HCT116 (cell line): Measurements from ENCODE around the gene CPSF7. TPM values are rescaled to one million over a fixed set of nuclear protein-coding genes. Genes with fewer than 3 reads are reported as not detected.

Experiments used
- ATAC-seq: fragments of 200-7000 bp; cut with Tn5 transposase; 2 replicates; pipeline ENCODE4 v1.9.1; 2020; ENCODE audit warnings: mild to moderate bottlenecking, moderate library complexity
- BruUV-seq: library from RNA; stranded (reverse); fragments of 400-500 nt; replicated peaks from 2 replicates; lab custom pipeline; 2021; lab: Mats Ljungman, UMichigan
- CTCF ChIA-PET: fragments of 300-600 bp; sonication (Branson Sonifier 250); formaldehyde crosslinking; loops from one replicate; lab custom pipeline; 2021; ENCODE audit warnings: antibody characterized with exemption; lab: Charles Lee
- POLR2A ChIA-PET: fragments of 300-600, 350-600 bp; sonication (Branson Sonifier 250); formaldehyde crosslinking; loops from one replicate; lab custom pipeline; 2021; ENCODE audit warnings: antibody characterized with exemption; lab: Charles Lee
- RAD21 ChIA-PET, 2 experiments: fragments of 300-600 bp; sonication (Branson Sonifier 250); formaldehyde crosslinking; loops; one replicate each; lab custom pipeline; 2023; ENCODE audit warnings: low total read pairs in 2 of 2; ENCODE audit not compliant: uncharacterized antibody in 2 of 2, unreplicated experiment in 2 of 2, low non-redundant PET in 1 of 2; lab: Charles Lee
- DNase-seq: peaks from one replicate; pipeline ENCODE4 v3.0.0-alpha.2; 2010; ENCODE audit warnings: low read depth, low spot score
- H2AFZ ChIP-seq: fragments of 200-600 bp; shearing (Covaris generic), sonication (generic); 2 replicates; pipeline ENCODE4 v1.6.1; 2017; ENCODE audit warnings: low read depth, mixed run types, mixed read lengths, antibody characterized with exemption, low read length; ENCODE audit not compliant: poor library complexity, severe bottlenecking
- H3K27ac ChIP-seq: 2 replicates; pipeline ENCODE4 v1.5.1; 2012; ENCODE audit warnings: low read depth, low read length
- H3K27me3 ChIP-seq: fragments of 200-600 bp; sonication (generic); 2 replicates; pipeline ENCODE4 v1.6.1; 2016; ENCODE audit warnings: mixed run types, low read length, mixed read lengths; ENCODE audit not compliant: insufficient read depth
- H3K36me3 ChIP-seq, 2 experiments: fragments of 200-500 bp in 1 of 2; fragments of 200-600 bp in 1 of 2; sonication (Bioruptor generic) in 1 of 2; sonication (generic) in 1 of 2; 2 replicates each; pipeline versions ENCODE4 v1.5.1 to v1.6.1; 2014 to 2016; ENCODE audit warnings: low read length in 2 of 2, inconsistent platforms in 1 of 2, mixed read lengths in 1 of 2, mixed run types in 1 of 2; ENCODE audit not compliant: insufficient read depth in 2 of 2, control insufficient read depth in 1 of 2
- H3K4me1 ChIP-seq, 2 experiments: fragments of 200-600 bp in 1 of 2; sonication (generic) in 1 of 2; 2 replicates each; pipeline versions ENCODE4 v1.5.1 to v1.6.1; 2012 to 2017; ENCODE audit warnings: low read length in 2 of 2, inconsistent platforms in 1 of 2, mild to moderate bottlenecking in 1 of 2, mixed read lengths in 1 of 2, mixed run types in 1 of 2, moderate library complexity in 1 of 2; ENCODE audit not compliant: insufficient read depth in 2 of 2, control insufficient read depth in 1 of 2
- H3K4me2 ChIP-seq: fragments of 200-600 bp; sonication (generic); 2 replicates; pipeline ENCODE4 v1.6.1; 2017; ENCODE audit warnings: mixed run types, low read length, mixed read lengths
- H3K4me3 ChIP-seq, 2 experiments: fragments of 200-600 bp in 1 of 2; sonication (generic) in 1 of 2; replicated peaks in 1 of 2; 2 replicates each; pipeline ENCODE4 v1.5.1; 2011 to 2016; ENCODE audit warnings: low read length in 2 of 2, control low read depth in 1 of 2, low read depth in 1 of 2, mild to moderate bottlenecking in 1 of 2, mixed read lengths in 1 of 2, mixed run types in 1 of 2
- H3K79me2 ChIP-seq: fragments of 200-600 bp; sonication (generic); 2 replicates; pipeline ENCODE4 v1.6.1; 2017; ENCODE audit warnings: mild to moderate bottlenecking, mixed run types, low read length, moderate library complexity, mixed read lengths; ENCODE audit not compliant: insufficient read depth
- H3K9ac ChIP-seq: fragments of 200-600 bp; sonication (generic); 2 replicates; pipeline ENCODE4 v1.6.1; 2016; ENCODE audit warnings: low read length, mixed read lengths
- H3K9me2 ChIP-seq: fragments of 200-600 bp; sonication (generic), shearing (Covaris generic); 2 replicates; pipeline ENCODE4 v1.6.1; 2017; ENCODE audit warnings: mixed run types, mild to moderate bottlenecking, moderate library complexity; ENCODE audit not compliant: insufficient read depth
- H3K9me3 ChIP-seq, 2 experiments: fragments of 200-500 bp in 1 of 2; fragments of 200-600 bp in 1 of 2; sonication (Bioruptor generic) in 1 of 2; sonication (generic) in 1 of 2; 2 replicates each; pipeline ENCODE4 v1.6.1; 2014 to 2017; ENCODE audit warnings: low read length in 2 of 2, mixed read lengths in 2 of 2, inconsistent platforms in 1 of 2, low read depth in 1 of 2, mild to moderate bottlenecking in 1 of 2, mixed run types in 1 of 2, moderate library complexity in 1 of 2; ENCODE audit not compliant: control insufficient read depth in 1 of 2, insufficient read depth in 1 of 2
- H4K20me1 ChIP-seq: fragments of 200-600 bp; sonication (generic), shearing (Covaris generic); 2 replicates; pipeline ENCODE4 v1.6.1; 2017; ENCODE audit warnings: mixed run types, mild to moderate bottlenecking, moderate library complexity; ENCODE audit not compliant: insufficient read depth
- ATF3 ChIP-seq: IDR thresholded peaks from 2 replicates; pipeline ENCODE4 v1.6.1; 2012
- CBX3 ChIP-seq: IDR thresholded peaks from 2 replicates; pipeline ENCODE4 v1.6.1; 2012; ENCODE audit warnings: low read depth
- EGR1 ChIP-seq: IDR thresholded peaks from 2 replicates; pipeline ENCODE4 v1.6.1; 2012; ENCODE audit warnings: low read depth
- EZH2 ChIP-seq: fragments of 200-600 bp; sonication (generic); IDR thresholded peaks from 2 replicates; pipeline ENCODE4 v1.6.1; 2017; ENCODE audit warnings: antibody characterized with exemption, mixed run types
- EZH2phosphoT487 ChIP-seq: fragments of 200-600 bp; IDR thresholded peaks from 2 replicates; pipeline ENCODE4 v1.6.1; 2018; ENCODE audit warnings: antibody characterized with exemption, borderline replicate concordance
- FOSL1 ChIP-seq: IDR thresholded peaks from 2 replicates; pipeline ENCODE4 v1.6.1; 2012; ENCODE audit warnings: low read depth
- JUND ChIP-seq: IDR thresholded peaks from 2 replicates; pipeline ENCODE4 v1.6.1; 2012
- MAX ChIP-seq: IDR thresholded peaks from 2 replicates; pipeline ENCODE4 v1.6.1; 2012
- POLR2AphosphoS5 ChIP-seq: IDR thresholded peaks from 2 replicates; pipeline ENCODE4 v1.6.1; 2011; ENCODE audit warnings: mild to moderate bottlenecking, low read depth, low read length, moderate library complexity
- RAD21 ChIP-seq: IDR thresholded peaks from 2 replicates; pipeline ENCODE4 v1.6.1; 2012; ENCODE audit warnings: low read depth, mild to moderate bottlenecking
- SIN3A ChIP-seq: IDR thresholded peaks from 2 replicates; pipeline ENCODE4 v1.6.1; 2012; ENCODE audit warnings: low read depth
- SP1 ChIP-seq: IDR thresholded peaks from 2 replicates; pipeline ENCODE4 v1.6.1; 2012; ENCODE audit warnings: low read depth
- SRF ChIP-seq: IDR thresholded peaks from 2 replicates; pipeline ENCODE4 v1.6.1; 2012; ENCODE audit warnings: low read depth
- TCF7L2 ChIP-seq: IDR thresholded peaks from 2 replicates; pipeline ENCODE4 v1.7.0; 2011; ENCODE audit warnings: borderline replicate concordance, inconsistent platforms; ENCODE audit not compliant: insufficient read depth, insufficient read length; ENCODE audit errors: extremely low read depth
- ZFX ChIP-seq: fragments of 450-650 bp; IDR thresholded peaks from 2 replicates; pipeline ENCODE4 v1.6.1; 2017
- ZNF274 ChIP-seq: fragments of 200-500 bp; sonication (Bioruptor generic); IDR thresholded peaks from 2 replicates; pipeline ENCODE4 v1.6.1; 2014; ENCODE audit warnings: mild to moderate bottlenecking, low read depth, low read length, inconsistent platforms
- intact Hi-C: fragments of 100-400 bp; cut with micrococcal nuclease; formaldehyde crosslinking; loops from 2 replicates; pipeline ENCODE4 v1.10.0; 2022
- total RNA-seq: library from RNA; stranded (reverse); gene quantifications from one replicate; pipeline ENCODE4 v1.2.1, GENCODE V29; 2021; ENCODE audit not compliant: unreplicated experiment

Gene CPSF7
- total RNA-seq, 1 experiment from 2014 or later: 110 TPM

GRCh38 chr11:61364012-61364675 lies 65.6 kb downstream of the CPSF7 start:
- H3K4me3 ChIP-seq: peak overlapping the region in 1 of 2 experiments; percentile 89; a peak in 1 of 4 replicates

GRCh38 chr11:61362542-61362875 lies 67.3 kb downstream of the CPSF7 start:
- H3K36me3 ChIP-seq: peaks cover 15 to 33% of the 10 kb centered on the region in 2 experiments
- TSS peak; percentile 85 for BruUV-seq
- TF ChIP-seq ATF3 (no peak), FOSL1 (no peak), ZFX (no peak), JUND (no peak), RAD21 (no peak)
- peaks cover 0 to 22% of the 10 kb centered on the region in 2 experiments; a peak in 2 of 4 replicates for H3K4me1 ChIP-seq
- peaks cover 35% of the 10 kb centered on the region for H3K79me2 ChIP-seq
- H3K9me3 ChIP-seq: no peaks in the 10 kb centered on the region
- CTCF ChIA-PET: interaction anchor here (1.3 to 2.9 kb wide), 3 partner anchors 23 to 84 kb away, joined by 4 to 25 read pairs (median 17); no protein-coding TSS in a partner anchor
- DNase-seq (no peak), ATAC-seq (peak; percentile 9)
- 0 out of 2 replicates have a peak, but pooled peaks cover 4% of the 10 kb centered on the region for H4K20me1 ChIP-seq
- intact Hi-C loops: no loop called here
- peak overlapping the region; percentile 85 for H3K9ac ChIP-seq
- peak overlapping the region; percentile 54 for H2AFZ ChIP-seq
- H3K4me3 ChIP-seq: peak overlapping the region; percentile 89 to 93
- RAD21 ChIA-PET: no interaction called here
- H3K27ac ChIP-seq: peak overlapping the region; percentile 97
- POLR2A ChIA-PET: interaction anchor here (0.6 to 5.0 kb wide), 13 partner anchors 9 to 161 kb away, joined by 3 to 45 read pairs (median 4); partner anchors contain the start of genes CPSF7, DDB1, SDHAF2 and TKFC
- peak overlapping the region; percentile 94 for H3K4me2 ChIP-seq
- no peaks in the 10 kb centered on the region for H3K27me3 ChIP-seq
- no peaks in the 10 kb centered on the region for H3K9me2 ChIP-seq

More at GRCh38 chr11:61364012-61364675, 65.6 kb downstream of the CPSF7 start:
- H3K27me3 ChIP-seq: no peaks in the 10 kb centered on the region
- ChIA-PET POLR2A (interaction anchor here (0.6 to 5.0 kb wide), 2 partner anchors 27 to 28 kb away, joined by 3 to 45 read pairs; no protein-coding TSS in a partner anchor), CTCF (interaction anchor here (2.9 kb wide), 1 partner anchor 28 kb away, joined by 17 read pairs; no protein-coding TSS in a partner anchor), RAD21 (no interaction called here)
- H4K20me1 ChIP-seq: 0 out of 2 replicates have a peak, but pooled peaks cover 5% of the 10 kb centered on the region
- H3K36me3 ChIP-seq: peaks cover 26 to 42% of the 10 kb centered on the region in 2 experiments
- TF ChIP-seq TCF7L2: no peak
- TF ChIP-seq POLR2AphosphoS5: no peak
- TF ChIP-seq CBX3: no peak
- TF ChIP-seq MAX: no peak
- no peak for TF ChIP-seq EGR1
- TF ChIP-seq EZH2: no peak
- no peak for TF ChIP-seq SIN3A
- no peak for TF ChIP-seq ZNF274
- no peak for TF ChIP-seq SRF
- TF ChIP-seq EZH2phosphoT487: no peak
- TF ChIP-seq SP1: no peak
- H3K4me1 ChIP-seq: peaks cover 0 to 22% of the 10 kb centered on the region in 2 experiments; a peak in 2 of 4 replicates
- H3K9me2 ChIP-seq: no peaks in the 10 kb centered on the region
- peaks cover 35% of the 10 kb centered on the region for H3K79me2 ChIP-seq
- BruUV-seq: no TSS peak
- H3K9ac ChIP-seq: no peak overlapping the region
- no peak for DNase-seq
- no peak overlapping the region for H2AFZ ChIP-seq
- H3K4me2 ChIP-seq: peak overlapping the region; percentile 94; the same call in 1 of the 2 replicates
- H3K9me3 ChIP-seq: no peaks in the 10 kb centered on the region
- no peak for ATAC-seq
- intact Hi-C loops: no loop called here
- H3K27ac ChIP-seq: no peak overlapping the region
